Activated naive CD4-positive, alpha-beta T cell treated with anti-CD3 and anti-CD28 coated beads, Interleukin-2, amount 50 U/mL, for 72 hours (primary cell): ENCODE measurements around the gene FAM72B. TPM values are rescaled to one million over a fixed set of nuclear protein-coding genes. Genes with fewer than 3 reads are reported as not detected.
"Not testable (repeated sequence)": the region's sequence is repeated elsewhere in the genome, so short reads cannot be mapped to it uniquely, and the experiment has no call there.

ENCODE experiments used
- ATAC-seq, 2 donors: fragments of 150-1000 bp; cut with Tn5 transposase; 2 replicates each; pipeline ENCODE4 v1.10.0; 2021; ENCODE audit warnings: mild to moderate bottlenecking in 2 of 2, moderate library complexity in 2 of 2
- DNase-seq, 2 donors: peaks; one replicate each; pipeline ENCODE4 v3.0.0; 2021 to 2022; ENCODE audit warnings: low spot score in 2 of 2
- H3K27ac Mint-ChIP-seq, 2 donors: one replicate each; pipeline ENCODE4 v1.8.0; 2022; ENCODE audit warnings: mild to moderate bottlenecking in 2 of 2, mixed read lengths in 2 of 2
- H3K36me3 Mint-ChIP-seq, 2 donors: one replicate each; pipeline ENCODE4 v1.8.0; 2022; ENCODE audit warnings: mixed read lengths in 2 of 2
- H3K9me3 Mint-ChIP-seq, 2 donors: one replicate each; pipeline ENCODE4 v1.8.0; 2022; ENCODE audit warnings: mixed read lengths in 2 of 2
- total RNA-seq, 2 donors: library from RNA; stranded (reverse); gene quantifications; one replicate each; pipeline ENCODE4 v1.2.3, GENCODE V29; 2022

Gene FAM72B
- total RNA-seq, 2 donors from 2014 or later = 36.7 to 43.6 TPM

GRCh38 chr1:121205786-121206711 lies 21.9 kb upstream of the FAM72B start:
- ATAC-seq = peak; percentile 38 to 47
- not testable (repeated sequence) for H3K9me3 Mint-ChIP-seq, H3K27ac Mint-ChIP-seq, H3K36me3 Mint-ChIP-seq, DNase-seq

- not testable (repeated sequence) for H3K36me3 Mint-ChIP-seq, ATAC-seq, H3K9me3 Mint-ChIP-seq, H3K27ac Mint-ChIP-seq, DNase-seq
Observed at GRCh38 chr1:121202986-121203385, 18.8 kb upstream of the FAM72B start.

GRCh38 chr1:121200985-121201981 lies 17.1 kb upstream of the FAM72B start:
- not testable (repeated sequence) for H3K36me3 Mint-ChIP-seq, H3K27ac Mint-ChIP-seq, H3K9me3 Mint-ChIP-seq, DNase-seq, ATAC-seq

GRCh38 chr1:121200232-121200631 lies 16.1 kb upstream of the FAM72B start:
- H3K9me3 Mint-ChIP-seq = not testable (repeated sequence)

GRCh38 chr1:121199763-121200162 lies 15.6 kb upstream of the FAM72B start:
- not testable (repeated sequence) for H3K36me3 Mint-ChIP-seq, ATAC-seq, DNase-seq, H3K9me3 Mint-ChIP-seq, H3K27ac Mint-ChIP-seq

More at GRCh38 chr1:121200232-121200631, 16.1 kb upstream of the FAM72B start:
- H3K27ac Mint-ChIP-seq, ATAC-seq, DNase-seq, H3K36me3 Mint-ChIP-seq: not testable (repeated sequence)

- not testable (repeated sequence) for ATAC-seq, H3K36me3 Mint-ChIP-seq, DNase-seq, H3K9me3 Mint-ChIP-seq, H3K27ac Mint-ChIP-seq
Observed at GRCh38 chr1:121197095-121197882, 13.1 kb upstream of the FAM72B start.

GRCh38 chr1:121192512-121192911 lies 8.4 kb upstream of the FAM72B start:
- H3K27ac Mint-ChIP-seq, DNase-seq: not testable (repeated sequence)
- ATAC-seq = peak in 1 of 2 donors; percentile 44

GRCh38 chr1:121187914-121188313 lies 3.8 kb upstream of the FAM72B start:
- not testable (repeated sequence) for H3K36me3 Mint-ChIP-seq, H3K9me3 Mint-ChIP-seq, ATAC-seq, H3K27ac Mint-ChIP-seq, DNase-seq

More at GRCh38 chr1:121192512-121192911, 8.4 kb upstream of the FAM72B start:
- not testable (repeated sequence) for H3K36me3 Mint-ChIP-seq, H3K9me3 Mint-ChIP-seq

GRCh38 chr1:121186191-121186590 lies 2.1 kb upstream of the FAM72B start:
- not testable (repeated sequence) for H3K9me3 Mint-ChIP-seq, H3K36me3 Mint-ChIP-seq, DNase-seq, ATAC-seq
- H3K27ac Mint-ChIP-seq = peak overlapping the region in 1 of 2 donors; percentile 82

- not testable (repeated sequence) for H3K9me3 Mint-ChIP-seq, H3K36me3 Mint-ChIP-seq, DNase-seq
- ATAC-seq = peak; percentile 13 to 16
- H3K27ac Mint-ChIP-seq = peak overlapping the region in 1 of 2 donors; percentile 89
Observed at GRCh38 chr1:121185140-121185708, 1.1 kb upstream of the FAM72B start.

- DNase-seq = peak in 1 of 2 donors; percentile 60
- H3K27ac Mint-ChIP-seq, H3K9me3 Mint-ChIP-seq, H3K36me3 Mint-ChIP-seq, ATAC-seq: not testable (repeated sequence)
Observed at GRCh38 chr1:121183867-121184266, 273 bp downstream of the FAM72B start.

GRCh38 chr1:121178197-121178596 lies 5.9 kb downstream of the FAM72B start:
- H3K9me3 Mint-ChIP-seq, H3K27ac Mint-ChIP-seq, ATAC-seq, DNase-seq, H3K36me3 Mint-ChIP-seq: not testable (repeated sequence)

- H3K27ac Mint-ChIP-seq, H3K36me3 Mint-ChIP-seq, H3K9me3 Mint-ChIP-seq, ATAC-seq, DNase-seq: not testable (repeated sequence)
Observed at GRCh38 chr1:121176649-121177048, 7.5 kb downstream of the FAM72B start.

GRCh38 chr1:121168152-121168668 lies 15.9 kb downstream of the FAM72B start:
- DNase-seq, H3K36me3 Mint-ChIP-seq, H3K9me3 Mint-ChIP-seq, ATAC-seq, H3K27ac Mint-ChIP-seq: not testable (repeated sequence)

GRCh38 chr1:121167225-121167738 lies 16.9 kb downstream of the FAM72B start:
- not testable (repeated sequence) for H3K9me3 Mint-ChIP-seq, H3K36me3 Mint-ChIP-seq, ATAC-seq, DNase-seq, H3K27ac Mint-ChIP-seq
